Measurements from ENCODE around the gene SLC45A2. TPM values are rescaled to one million over a fixed set of nuclear protein-coding genes. Genes with fewer than 3 reads are reported as not detected.

The SLC45A2 gene
- total RNA-seq, 4 donors from 2014 or later, result 1.2 to 7.6 (median 1.9) TPM

DNA sequence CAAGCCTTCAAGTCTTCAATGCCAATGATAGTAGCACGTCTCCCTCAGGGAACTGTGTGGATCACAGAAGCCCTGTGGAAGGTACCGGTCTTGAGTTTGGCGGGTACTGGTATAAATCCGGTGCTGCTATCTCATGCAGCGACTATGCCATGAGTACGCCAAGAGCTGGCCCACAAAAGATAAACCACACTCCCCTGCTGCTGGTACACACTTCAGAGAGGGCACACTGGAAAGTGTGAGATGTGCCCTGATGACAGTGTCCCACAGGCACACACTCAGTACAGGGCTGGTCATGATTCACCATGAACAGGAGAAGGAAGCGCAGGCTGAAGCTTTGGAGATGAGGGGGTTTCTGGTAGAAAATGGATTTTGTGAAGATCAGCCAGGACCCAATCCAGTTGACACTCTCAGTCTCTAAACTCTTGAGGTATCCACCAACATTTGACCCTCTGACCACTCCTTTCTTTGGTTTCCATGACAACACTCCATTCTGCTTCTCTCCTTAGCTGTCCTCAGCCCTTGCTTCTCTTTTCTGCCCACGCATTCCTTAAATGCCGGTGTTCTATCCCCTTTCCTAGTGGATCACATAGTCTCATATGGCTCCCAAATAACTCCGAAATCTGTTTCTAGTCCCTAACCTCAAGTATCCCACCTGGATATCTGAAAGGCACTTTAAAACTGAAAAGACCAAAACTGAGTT, 18.3 kb upstream of the SLC45A2 start:
- no peak for DNase-seq (ENCODE audit: low spot score in 2 of 2)
- Histone ChIP-seq H3K4me3 (no peak overlapping the region), H3K4me1 (peaks cover 16% of the 10 kb centered on the region), H3K36me3 (peaks cover 19% of the 10 kb centered on the region), H3K27ac (no peak overlapping the region), H3K27me3 (no peaks in the 10 kb centered on the region), H3K9me3 (no peaks in the 10 kb centered on the region)
- TF ChIP-seq POLR2AphosphoS5 (IDR thresholded peaks at IDR 0.05), result no peak
- no peak for TF ChIP-seq EP300 (IDR thresholded peaks at IDR 0.05)
- TF ChIP-seq, protein P1, sequence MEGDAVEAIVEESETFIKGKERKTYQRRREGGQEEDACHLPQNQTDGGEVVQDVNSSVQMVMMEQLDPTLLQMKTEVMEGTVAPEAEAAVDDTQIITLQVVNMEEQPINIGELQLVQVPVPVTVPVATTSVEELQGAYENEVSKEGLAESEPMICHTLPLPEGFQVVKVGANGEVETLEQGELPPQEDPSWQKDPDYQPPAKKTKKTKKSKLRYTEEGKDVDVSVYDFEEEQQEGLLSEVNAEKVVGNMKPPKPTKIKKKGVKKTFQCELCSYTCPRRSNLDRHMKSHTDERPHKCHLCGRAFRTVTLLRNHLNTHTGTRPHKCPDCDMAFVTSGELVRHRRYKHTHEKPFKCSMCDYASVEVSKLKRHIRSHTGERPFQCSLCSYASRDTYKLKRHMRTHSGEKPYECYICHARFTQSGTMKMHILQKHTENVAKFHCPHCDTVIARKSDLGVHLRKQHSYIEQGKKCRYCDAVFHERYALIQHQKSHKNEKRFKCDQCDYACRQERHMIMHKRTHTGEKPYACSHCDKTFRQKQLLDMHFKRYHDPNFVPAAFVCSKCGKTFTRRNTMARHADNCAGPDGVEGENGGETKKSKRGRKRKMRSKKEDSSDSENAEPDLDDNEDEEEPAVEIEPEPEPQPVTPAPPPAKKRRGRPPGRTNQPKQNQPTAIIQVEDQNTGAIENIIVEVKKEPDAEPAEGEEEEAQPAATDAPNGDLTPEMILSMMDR (IDR thresholded peaks at IDR 0.05), result no peak
- TF ChIP-seq POLR2A (IDR thresholded peaks at IDR 0.05), result no peak
- WGBS, result 96% methylated on average over 10 of the region's 10 CpGs

DNA sequence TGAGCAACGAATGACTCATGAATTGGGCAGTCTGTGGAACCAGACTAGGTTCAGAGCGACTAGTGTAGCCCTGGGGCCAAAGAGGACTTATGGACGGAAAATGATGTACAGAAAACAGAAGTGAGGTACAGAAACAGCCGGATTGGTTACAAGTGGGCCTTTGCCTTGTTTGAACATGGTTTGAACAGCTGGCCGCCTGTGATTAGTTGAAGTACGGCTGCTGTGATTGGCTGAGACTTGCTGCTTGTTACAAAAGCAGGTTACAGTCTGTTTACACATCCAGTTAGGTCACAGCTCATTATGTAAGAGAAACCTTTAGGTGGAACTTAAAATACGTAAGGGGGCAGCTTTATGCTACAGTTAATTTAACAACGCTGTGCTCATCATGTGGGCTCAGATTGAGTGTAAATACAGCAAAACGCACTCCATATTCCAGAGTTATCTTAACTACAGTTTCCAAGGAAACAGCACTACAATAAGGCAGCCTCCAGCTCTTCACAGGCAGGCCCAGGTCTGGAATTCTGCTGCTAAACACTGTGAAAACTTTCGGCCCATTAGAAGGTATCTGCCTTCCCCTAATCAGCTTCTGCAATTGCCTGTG, 16.8 kb upstream of the SLC45A2 start:
- TF ChIP-seq POLR2AphosphoS5 (IDR thresholded peaks at IDR 0.05) (no peak), EP300 (IDR thresholded peaks at IDR 0.05) (no peak), POLR2A (IDR thresholded peaks at IDR 0.05) (no peak)
- TF ChIP-seq, protein P1 (IDR thresholded peaks at IDR 0.05), result no peak
- DNase-seq (ENCODE audit: low spot score in 2 of 2), result no peak
- H3K4me3 ChIP-seq, result no peak overlapping the region
- WGBS, result 89% methylated on average over 10 of the region's 10 CpGs
- H3K36me3 ChIP-seq, result peaks cover 20% of the 10 kb centered on the region
- H3K27me3 ChIP-seq, result no peaks in the 10 kb centered on the region
- no peak overlapping the region for H3K27ac ChIP-seq
- peaks cover 10% of the 10 kb centered on the region for H3K4me1 ChIP-seq
- no peaks in the 10 kb centered on the region for H3K9me3 ChIP-seq

DNA sequence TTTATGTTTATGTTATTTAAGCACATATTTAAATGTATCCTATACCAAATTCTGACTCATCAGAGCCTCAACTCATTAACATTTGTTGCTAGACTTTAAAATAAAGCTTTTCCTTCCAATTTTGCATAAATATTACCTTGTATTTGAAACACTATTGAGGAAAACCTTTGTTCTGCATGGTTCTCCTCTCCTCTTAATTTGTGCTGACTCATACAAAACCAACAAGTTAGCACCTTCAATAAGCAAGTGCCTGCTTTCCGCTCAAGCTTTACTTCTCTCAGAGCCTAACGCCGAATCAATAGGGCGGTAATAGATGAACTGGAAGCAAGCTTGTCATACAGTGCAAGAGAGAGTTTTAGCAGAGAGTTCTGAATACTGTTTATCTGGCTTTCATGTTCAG, 15.5 kb upstream of the SLC45A2 start:
- no peak overlapping the region for H3K27ac ChIP-seq
- DNase-seq (ENCODE audit: low spot score in 2 of 2), result no peak
- 94% methylated on average over 4 of the region's 4 CpGs for WGBS
- no peak for TF ChIP-seq EP300 (IDR thresholded peaks at IDR 0.05)
- TF ChIP-seq POLR2AphosphoS5 (IDR thresholded peaks at IDR 0.05), result no peak
- no peak for TF ChIP-seq POLR2A (IDR thresholded peaks at IDR 0.05)
- TF ChIP-seq, protein P1 (IDR thresholded peaks at IDR 0.05), result no peak
- H3K36me3 ChIP-seq, result peaks cover 23% of the 10 kb centered on the region
- no peaks in the 10 kb centered on the region for H3K27me3 ChIP-seq
- H3K4me1 ChIP-seq, result peaks cover 4% of the 10 kb centered on the region
- no peaks in the 10 kb centered on the region for H3K9me3 ChIP-seq
- H3K4me3 ChIP-seq, result no peak overlapping the region

DNA sequence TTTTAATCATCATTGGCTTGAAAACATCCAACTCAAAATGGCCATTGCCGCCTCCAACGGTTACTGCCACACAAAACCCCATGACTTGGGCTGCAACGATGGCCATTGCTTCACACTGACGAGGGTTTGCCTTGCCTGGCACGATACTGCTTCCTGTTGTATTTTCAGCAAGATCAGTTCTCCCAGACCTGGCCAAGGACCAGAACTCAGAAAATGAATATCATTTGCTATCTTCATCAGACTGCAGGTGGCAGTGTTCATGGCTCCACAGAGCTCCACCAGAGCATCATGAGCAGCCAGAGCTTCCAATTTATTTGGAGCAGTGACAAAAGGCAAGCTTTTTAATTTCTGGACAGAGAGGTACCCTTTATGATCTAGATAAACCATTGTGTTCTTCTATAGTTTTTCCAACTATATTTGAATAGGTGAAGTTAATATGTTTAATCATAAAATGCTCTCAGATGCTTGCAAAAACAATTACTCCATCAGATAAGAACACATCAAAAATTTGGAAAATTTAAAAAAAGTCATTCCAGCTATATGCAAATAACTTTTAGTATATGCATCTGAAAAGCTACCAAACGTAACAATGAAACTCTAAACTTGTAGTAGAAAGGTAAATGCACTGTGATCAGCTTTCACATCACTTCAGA, 13.0 kb upstream of the SLC45A2 start:
- peak; percentile 81 to 83 for DNase-seq (ENCODE audit: low spot score in 2 of 2)
- H3K9me3 ChIP-seq, result no peaks in the 10 kb centered on the region
- H3K4me3 ChIP-seq, result no peak overlapping the region
- H3K36me3 ChIP-seq, result peaks cover 31% of the 10 kb centered on the region
- no peak overlapping the region for H3K27ac ChIP-seq
- WGBS, result 27% methylated on average over 6 of the region's 6 CpGs
- no peaks in the 10 kb centered on the region for H3K27me3 ChIP-seq
- peaks cover 4% of the 10 kb centered on the region for H3K4me1 ChIP-seq
- TF ChIP-seq POLR2A (IDR thresholded peaks at IDR 0.05) (no peak), POLR2AphosphoS5 (IDR thresholded peaks at IDR 0.05) (peak in 1 of 3 donors; percentile 29)
- TF ChIP-seq, protein P1 (IDR thresholded peaks at IDR 0.05), result peak; percentile 25 to 67

DNA sequence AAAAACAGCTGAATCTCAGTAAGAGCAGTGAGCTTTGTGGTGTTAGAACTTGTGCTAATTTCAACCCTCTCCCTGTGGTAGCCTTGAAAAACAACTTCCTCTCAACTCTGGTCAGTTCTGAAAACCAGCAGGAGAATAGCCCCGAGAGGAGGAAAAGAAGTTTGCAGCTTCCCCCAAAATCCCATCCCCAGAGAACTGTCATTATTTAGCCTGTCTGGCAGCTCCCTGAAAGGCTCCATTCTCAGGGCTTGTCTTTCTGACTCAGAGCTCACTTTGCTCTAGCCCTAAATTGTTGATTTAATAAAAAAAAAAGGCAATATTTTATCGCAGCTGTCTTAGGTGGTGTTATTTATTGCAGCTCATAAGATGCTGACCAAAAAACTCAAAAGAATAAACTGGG, 11.4 kb upstream of the SLC45A2 start:
- no peak for DNase-seq (ENCODE audit: low spot score in 2 of 2)
- Histone ChIP-seq H3K27me3 (no peaks in the 10 kb centered on the region), H3K4me1 (peaks cover 4% of the 10 kb centered on the region), H3K9me3 (no peaks in the 10 kb centered on the region), H3K27ac (no peak overlapping the region), H3K36me3 (peaks cover 28% of the 10 kb centered on the region), H3K4me3 (no peak overlapping the region)
- TF ChIP-seq, protein P1 (IDR thresholded peaks at IDR 0.05), result no peak
- TF ChIP-seq POLR2AphosphoS5 (IDR thresholded peaks at IDR 0.05), result no peak
- no peak for TF ChIP-seq POLR2A (IDR thresholded peaks at IDR 0.05)
- TF ChIP-seq EP300 (IDR thresholded peaks at IDR 0.05), result no peak
- WGBS, result 73% methylated on average over 2 of the region's 2 CpGs
